ENCODE data around the gene WWP2.
"Not testable (repeated sequence)": the region's sequence is repeated elsewhere in the genome, so short reads cannot be mapped to it uniquely, and the experiment has no call there.

WWP2 gene

DNA sequence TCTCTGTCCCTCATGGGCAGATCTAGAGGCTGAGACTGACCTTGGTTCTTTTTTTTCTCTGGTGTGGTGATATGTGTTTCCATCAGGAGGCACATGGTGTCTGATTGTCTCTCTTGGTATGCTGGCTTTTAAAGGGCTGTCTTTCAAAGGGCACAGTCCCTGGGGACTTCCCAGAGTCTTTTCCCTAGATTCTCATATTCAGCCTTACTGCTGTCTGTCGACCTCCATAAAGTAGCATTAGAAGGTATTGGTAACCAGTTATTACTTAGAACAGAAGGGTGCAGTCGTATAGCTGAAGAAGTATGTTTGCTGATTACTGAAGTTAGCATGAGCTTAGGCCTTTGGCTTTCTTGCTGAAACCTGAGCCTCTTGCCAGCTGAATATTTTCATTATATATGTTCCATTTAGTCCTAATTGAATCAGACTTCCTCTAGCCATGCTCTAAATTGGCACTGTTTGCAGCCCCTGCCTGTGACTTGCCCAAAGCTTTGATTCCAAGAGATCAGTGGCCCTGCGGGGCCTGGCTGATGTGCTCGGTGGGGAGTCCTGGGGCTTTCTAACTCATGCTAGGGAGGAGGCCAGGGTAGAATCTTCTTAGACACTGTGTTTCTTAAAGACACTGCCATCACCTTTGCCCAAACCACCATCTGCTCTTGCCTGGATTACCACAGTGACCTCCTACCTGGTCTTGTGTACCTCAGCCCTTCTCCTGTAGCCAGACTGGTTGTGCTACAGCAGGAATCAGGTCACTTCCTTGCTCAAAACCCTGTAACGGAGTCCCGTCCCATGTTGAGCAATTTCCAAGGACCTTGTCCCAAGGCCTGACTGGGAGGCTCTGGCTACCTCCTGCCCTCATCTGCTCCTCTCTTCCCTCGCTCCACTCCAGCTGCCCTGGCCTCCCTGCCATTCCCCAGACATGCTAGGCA is 71.5 kb downstream of the WWP2 start:
- no peak for DNase-seq

DNA sequence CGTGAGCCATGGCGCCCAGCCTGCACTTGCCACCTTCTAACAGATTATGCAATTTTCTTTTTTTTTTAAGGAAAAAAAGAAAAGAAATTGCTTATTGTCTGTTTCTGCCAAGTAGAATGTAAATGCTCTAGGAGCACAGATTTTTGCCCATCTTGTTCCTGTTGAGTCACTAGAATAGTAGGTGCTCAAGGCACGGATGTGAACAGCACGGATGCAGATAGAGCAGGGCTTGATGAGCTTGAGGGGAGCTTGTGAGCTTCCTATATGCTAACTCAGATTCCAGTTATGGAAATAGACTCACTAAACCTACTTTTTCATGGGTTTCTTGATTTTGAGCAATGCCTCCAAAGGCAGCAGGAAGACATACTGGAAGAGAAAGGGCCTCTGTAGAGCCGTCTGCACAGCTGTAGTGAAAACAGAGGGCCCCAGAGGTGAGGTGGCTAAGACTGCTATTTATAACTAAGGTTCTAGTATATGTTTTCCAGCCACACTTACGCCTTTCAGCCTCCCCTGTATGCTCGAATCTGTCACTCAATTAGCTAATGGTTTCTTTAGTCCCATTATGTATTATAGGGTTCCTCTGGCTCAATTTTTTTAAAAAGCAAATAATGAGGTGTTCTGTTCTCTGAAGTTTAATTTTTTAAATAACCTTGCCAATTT is 72.8 kb downstream of the WWP2 start:
- DNase-seq: no peak

DNA sequence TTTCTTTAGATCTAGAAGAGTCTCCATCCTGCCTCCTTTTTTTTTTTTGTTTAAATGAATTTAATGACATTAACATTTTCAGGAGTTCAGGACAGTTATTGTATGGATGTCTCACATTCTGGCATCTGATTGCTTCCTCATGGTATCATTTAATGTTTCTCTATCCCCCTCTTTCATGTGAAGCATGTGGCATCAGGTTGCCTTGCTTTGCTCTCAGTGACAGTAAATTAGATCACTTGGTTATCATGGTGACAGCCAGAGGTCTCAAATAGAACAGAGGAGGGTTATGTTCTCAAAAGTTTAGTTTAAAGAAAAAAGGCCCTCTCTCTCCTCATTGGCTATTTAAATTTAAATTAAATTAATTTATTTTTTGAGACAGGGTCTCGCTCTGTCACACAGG is 74.1 kb downstream of the WWP2 start:
- no peak for DNase-seq

DNA sequence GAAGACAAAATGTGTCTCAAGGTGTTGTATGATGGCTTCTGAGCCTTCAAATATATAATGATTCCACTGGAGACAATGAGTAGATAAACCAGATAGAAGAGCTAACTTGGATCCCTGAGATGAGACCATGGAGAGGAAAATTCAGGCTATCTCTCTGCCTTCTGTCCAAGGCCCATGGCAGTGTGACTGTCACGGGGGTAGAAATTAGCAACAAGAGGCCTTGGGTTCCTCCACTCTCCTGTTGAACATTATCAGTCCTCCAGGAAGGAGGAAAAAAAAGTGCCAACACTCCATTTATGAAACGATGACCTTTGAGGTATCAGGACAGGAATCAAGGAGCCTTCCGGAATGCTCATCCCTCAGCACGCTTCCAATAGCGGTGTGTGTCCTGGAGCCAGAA is 75.2 kb downstream of the WWP2 start:
- DNase-seq: no peak

DNA sequence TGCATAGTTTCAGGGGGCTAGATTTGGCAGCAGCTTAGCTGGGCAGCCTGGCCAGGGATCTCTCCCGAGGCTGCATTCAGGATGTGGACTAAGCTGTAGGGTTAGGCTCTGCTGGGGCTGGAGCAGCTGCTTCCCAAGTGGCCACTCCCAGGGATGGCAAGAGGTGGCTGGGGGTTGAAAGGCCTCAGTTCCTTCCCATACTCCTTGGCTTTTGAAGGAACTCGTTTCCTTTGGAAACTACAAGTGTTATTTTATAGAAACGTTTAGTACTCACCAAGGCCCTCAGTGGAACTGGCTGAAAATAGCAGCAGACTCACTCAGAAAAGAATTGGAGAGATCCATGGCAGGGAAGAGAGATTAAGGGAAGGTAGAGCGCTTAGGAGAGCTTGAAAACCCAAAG is 76.4 kb downstream of the WWP2 start:
- DNase-seq: peak; percentile 64

DNA sequence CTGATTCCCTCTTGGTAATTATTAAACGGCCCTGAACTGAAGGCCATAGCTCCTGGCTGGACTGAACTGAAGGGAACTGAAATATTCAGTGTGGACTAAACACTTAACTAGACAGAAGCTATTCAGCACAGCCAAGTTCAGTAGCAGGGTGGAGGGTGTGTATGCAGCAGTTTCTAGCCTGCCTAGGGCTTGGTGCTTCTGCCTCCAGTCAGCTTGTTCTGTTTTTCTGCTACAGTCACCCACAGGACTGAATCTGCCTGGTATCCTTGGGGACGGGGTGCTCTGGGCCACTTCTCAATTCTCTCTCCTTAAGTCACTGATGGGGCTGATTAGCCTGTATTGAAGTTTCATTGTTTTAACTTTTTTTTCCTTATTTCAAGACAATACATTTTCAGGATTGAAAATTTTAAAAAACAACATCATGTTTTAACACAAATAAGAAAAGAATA is 77.1 kb downstream of the WWP2 start:
- DNase-seq: no peak

DNA sequence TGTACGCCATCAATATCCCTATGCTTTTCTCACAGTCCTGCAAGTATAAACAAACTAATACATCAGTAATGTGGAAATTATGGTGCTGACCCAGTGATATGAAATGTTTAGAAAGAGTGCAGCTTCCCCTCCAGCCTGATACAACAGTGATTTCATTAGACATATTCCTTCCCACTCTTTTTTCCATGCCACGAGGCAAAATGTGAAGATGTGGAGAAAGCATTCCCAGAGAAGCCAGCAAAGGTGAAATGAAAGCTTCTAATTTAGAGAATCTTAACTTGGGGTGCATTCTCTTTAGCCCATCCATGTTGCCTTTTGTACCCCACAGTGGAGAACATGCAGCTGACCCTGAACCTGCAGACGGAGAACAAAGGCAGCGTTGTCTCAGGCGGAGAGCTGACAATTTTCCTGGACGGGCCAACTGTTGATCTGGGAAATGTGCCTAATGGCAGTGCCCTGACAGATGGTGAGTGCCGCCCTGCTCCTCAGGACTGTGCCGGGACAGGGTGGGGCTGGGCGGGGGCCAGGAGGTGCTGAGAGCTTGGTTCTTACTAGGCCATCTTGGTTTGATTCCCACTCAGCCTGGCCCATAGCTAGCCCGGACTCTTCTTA is 77.8 kb downstream of the WWP2 start:
- peak; percentile 82 for DNase-seq

DNA sequence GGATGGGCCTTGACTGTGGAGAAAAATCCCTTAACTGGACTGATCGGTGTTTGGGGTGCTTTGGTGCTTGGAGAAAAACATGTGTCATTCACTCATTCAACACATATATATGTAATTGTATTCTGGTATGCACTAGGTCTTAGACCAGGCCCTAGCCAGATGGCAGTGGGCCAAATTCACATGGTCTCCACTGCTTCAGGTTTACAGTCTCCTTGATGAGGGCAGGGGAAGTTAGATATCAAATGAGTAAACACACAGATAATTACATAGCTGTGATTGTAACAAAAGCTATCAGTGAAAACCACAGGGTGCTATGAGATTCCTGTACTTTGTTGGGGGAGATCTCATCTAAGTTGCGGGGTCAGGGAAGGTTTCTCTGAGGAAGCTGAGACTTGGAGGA is 78.8 kb downstream of the WWP2 start:
- DNase-seq: no peak

DNA sequence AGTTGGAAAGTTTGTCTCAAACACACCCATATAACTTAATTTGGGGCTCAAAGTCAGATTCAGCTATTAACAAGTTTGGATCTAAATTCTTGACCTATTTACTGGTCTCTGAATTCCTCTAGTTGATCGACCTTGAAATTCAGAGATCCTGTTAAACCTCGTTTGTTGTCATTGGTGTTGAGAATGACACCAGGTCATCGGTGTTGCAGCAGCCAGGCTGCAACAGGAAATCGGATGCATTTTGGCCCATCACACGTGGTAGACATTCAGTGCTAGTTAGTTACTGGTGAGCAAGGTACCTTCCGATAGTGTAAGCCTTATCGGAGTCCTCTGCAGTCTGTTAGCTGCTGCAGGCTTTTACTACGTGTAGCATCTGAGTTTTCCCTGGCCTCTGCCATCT is 82.3 kb downstream of the WWP2 start:
- DNase-seq: no peak

DNA sequence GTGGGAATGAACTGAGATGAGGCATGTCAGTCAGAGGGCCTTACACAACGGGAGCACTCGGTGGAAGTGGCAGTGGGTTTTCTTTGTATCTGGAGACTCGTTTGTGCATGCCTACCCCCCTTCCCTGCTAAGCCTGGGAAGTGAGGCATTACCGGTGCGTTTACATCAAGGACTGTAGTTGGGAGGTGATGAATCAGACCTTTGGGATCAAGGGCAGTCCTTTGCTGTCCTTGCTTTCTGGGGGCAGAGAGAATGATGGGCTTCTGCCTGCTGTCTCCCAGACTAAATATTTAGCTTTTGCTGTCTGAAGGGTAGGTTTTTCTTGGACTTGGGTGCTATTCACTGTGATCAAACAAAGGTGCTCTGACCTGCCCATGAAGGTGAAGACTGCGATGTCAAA is 83.0 kb downstream of the WWP2 start:
- no peak for DNase-seq

DNA sequence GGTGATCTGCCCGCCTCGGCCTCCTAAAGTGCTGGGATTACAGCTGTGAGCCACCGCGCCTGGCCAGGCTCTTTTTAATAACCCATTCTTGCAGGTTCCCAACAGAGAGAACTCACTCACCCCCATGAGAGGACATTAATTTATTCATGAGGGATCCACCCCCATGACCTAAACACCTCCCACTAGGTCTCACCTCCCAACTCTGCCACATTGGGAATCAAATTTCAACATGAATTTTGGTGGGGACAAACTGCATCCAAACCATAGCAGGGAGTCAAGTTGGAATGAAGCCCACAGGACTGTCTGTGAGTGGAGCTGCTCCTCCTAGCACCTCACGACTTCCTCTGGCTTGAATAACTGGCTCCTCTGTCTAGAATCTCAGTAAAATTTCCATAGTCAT is 85.5 kb downstream of the WWP2 start:
- DNase-seq: no peak

DNA sequence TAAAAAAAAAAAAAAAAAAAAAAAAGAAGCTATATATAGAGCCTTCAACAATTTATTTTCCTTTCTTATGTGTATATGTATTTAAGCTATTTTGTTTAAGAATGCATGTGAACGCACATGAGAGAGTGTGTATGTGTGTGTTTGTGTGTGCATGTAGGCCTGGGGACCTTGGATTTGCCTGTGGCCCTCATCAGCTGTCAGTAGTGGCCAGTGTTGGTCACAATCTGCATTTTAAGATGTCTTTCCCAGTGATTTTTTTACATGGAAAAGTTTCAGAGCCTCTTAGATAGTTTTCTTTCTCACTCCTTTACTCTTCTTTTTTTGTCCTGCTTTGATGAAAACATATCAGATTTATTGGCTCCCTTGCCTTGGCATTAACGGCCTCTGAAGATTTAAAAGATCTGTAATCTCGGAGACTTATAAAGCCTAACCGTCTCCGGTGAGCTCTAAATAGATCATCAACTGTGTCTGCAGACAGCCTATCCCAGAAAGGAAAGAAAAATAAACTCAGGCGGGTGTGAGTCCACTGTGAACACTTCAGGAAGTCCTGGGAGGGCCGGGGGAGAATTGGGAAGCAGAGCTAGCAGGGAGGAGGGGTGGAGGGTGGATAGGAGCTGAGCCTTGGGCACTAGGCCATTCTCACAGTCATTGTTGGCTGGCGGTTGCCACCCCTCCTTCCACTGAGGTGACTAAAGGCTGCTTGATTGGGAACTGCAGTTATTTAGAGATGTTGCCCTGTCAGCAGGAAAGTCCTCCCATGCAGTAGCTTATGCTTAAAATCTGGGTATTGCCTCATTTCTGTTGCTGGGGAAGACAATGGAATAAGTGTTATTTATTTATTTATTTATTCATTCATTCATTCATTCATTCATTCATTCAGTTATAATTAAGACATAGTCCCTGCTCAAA is 86.8 kb downstream of the WWP2 start:
- peak; percentile 91 for DNase-seq

DNA sequence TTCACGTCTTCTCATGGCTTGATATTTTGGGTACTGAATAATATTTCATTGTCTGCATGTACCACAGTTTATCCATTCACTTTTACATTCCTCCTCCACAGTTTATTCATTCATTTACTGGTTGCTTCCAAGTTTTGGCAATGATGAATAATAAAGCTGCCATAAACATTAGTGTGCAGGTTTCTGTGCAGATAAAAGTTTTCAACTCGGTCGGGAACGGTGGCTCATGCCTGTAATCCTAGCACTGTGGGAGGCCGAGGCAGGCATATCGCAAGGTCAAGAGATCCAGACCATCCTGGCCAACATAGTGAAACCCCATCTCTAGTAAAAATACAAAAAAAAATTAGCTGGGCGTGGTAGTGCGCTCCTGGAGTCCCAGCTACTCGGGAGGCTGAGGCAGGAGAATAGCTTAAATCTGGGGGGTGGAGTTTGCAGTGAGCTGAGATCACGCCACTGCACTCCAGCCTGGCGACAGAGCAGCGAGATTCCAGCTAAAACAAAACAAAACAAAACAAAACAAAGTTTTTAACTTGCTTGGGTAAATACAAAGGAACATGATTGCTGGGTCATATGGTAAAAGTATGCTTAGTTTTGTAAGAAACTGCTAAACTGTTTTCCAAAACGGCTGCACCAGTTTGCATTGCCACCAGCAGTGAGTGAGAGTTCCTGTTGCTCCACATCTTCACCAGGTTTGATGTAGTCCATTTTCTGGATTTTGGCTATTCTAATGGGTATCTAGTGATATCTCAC is 89.5 kb downstream of the WWP2 start:
- DNase-seq: no peak

DNA sequence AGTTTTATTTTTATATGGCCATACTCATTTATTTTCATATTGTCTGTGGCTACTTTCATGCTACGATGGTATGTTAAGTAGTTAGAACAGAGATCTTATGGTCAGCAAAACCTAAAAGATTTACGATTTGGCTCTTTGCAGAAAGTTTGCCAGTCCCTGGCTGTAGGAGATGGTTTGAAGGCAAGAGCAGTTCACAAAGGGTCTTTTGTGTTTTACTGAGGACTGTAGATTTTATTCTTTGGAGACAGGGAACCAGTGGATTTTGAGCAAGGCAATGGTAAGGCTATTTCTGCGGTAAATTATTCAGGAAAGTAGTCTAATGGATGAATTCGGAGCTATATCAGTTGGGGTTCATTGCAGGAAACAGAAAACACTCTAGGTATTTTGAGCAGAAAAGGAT is 90.7 kb downstream of the WWP2 start:
- DNase-seq: no peak

DNA sequence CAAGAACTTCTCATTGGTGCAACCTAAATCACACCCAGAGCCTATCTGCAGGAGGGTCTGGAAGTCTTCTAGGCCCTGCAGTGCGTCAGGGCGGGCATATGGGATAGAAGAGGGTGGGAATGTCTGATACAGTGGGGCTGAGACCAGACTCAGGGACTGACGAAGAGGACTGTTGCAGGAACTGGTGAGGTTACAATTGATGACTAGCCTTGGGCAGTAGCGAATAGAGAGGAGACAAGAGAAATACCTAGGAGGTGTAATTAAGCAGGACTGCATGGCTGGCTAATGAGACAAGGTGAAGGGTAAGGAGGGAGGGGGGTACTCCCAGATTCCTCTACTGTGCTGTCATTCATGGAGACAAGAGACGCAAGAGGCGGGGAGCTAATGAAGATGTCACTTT is 91.3 kb downstream of the WWP2 start:
- no peak for DNase-seq

DNA sequence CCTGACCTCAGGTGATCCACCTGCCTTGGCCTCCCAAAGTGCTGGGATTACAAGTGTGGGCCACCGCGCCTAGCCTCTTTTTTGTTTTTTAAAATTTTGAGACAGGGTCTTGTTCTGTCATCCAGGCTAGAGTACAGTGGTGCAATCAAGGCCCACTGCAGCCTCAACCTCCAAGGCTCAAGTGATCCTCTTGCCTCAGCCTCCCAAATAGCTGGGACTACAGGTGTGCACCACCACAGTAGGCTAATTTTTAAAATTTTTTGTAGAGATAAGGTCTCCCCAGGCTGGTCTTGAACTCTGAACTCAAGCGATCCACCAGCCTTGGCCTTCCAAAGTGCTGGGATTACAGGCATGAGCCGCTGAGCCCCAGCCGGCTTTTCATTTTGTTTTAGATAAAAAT is 92.6 kb downstream of the WWP2 start:
- DNase-seq: not testable (repeated sequence)

DNA sequence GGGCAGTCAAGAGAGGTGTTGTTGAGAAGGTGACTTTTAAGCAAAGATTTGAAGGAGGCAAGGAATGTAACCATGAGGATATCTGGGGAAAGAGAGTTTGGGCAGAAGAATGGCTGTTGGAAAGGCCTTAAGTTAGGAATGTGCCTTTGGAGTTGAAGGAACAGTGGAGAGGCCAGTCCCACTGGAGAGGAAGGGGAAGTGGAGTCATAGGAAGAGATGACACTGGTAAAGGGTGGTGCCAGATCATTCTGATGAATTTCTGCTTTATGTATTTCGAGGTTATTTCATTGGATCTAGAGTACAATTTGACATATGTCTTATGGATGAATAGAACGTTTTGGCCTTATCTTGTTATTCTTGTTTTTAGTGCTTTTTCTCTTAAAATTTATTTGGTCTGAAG is 93.5 kb downstream of the WWP2 start:
- no peak for DNase-seq

DNA sequence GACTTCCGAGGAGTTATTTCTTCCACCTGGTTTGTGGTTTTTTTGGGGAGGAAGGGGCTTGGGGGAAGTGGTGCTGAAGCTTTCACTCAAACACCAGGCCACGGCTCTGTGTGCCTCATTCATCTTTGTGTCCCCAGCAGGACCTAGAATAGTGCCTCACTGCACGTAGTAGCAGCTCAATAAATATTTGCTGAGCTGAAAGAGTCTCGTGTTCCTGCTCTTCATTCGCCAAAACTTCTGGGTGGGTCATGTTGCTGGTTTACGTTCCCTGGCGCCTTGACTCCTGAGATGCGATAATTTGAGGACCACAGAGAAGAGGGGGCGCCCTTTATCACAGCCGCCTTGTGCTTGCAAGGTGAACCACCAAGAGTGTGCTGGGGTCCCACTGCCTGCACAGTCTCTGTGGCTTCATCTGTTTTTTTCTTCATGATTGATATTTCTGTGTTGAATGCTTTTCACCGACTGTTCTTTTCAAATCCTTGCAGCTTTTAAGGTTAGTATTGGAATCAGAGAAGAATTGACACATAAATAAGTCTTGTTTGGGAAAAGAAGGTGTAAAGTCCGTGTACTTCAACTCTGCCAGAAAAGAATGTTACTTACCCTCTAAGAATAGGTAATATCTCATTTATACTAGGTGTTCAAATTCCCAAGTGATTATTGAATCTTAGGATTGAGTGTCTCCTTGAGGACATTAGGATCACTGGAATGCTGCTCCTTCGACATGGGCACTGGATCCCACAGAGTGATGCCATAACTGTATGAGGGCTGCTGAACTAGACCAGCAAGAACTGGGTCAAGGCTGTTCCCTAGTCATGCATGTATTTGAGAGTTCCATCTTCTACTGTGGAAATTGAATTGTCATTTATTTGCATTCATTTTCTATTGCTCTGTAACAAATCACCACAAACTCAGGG is 96.3 kb downstream of the WWP2 start:
- no peak for DNase-seq

DNA sequence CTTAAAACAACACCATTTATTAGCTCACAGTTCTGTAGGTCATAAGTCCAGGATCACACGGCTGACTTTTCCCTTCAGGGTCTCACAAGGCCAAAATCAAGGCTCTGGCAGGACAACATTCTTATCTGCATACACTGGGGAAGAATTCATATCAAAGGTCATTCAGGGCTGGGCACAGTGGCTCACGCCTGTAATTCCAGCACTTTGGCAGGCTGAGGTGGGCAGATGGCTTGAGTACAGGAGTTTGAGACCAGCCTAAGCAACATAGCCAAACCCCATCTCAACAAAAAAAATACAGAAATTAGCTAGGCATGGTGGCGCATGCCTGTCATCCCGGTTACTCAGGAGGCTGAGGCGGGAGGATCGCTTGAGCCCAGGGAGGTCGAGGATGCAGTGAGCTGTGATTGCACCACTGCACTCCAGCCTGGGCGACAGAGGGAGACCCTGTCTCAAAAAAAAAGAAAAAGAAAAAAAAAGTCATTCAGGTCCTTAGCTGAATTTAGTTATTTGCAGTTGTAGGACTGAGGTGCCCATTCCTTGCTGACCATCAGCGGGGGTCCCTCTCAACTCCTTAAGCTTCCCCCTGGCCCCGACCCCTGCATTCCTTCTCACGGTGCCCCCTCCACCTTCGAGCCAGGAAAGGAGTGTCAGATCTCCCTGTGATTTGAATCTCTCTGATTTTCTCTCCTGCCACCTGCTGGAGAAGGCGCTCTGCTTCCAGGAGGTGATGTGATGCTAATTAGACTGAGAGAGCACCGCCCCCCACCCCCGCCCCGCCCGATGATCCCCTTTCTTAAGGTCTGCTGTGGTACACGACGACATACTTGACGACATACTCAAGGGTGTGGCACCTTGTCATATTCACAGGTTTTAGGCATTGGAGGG is 97.2 kb downstream of the WWP2 start:
- no peak for DNase-seq

Data from femur (tissue), 1 donor.